ENCODE data around the gene HRH1. TPM values are rescaled to one million over a fixed set of nuclear protein-coding genes. Genes with fewer than 3 reads are reported as not detected.
"Not testable (repeated sequence)": the region's sequence is repeated elsewhere in the genome, so short reads cannot be mapped to it uniquely, and the experiment has no call there.

Gene HRH1
- total RNA-seq, 1 donor from 2014 or later: 0.90 TPM

DNA sequence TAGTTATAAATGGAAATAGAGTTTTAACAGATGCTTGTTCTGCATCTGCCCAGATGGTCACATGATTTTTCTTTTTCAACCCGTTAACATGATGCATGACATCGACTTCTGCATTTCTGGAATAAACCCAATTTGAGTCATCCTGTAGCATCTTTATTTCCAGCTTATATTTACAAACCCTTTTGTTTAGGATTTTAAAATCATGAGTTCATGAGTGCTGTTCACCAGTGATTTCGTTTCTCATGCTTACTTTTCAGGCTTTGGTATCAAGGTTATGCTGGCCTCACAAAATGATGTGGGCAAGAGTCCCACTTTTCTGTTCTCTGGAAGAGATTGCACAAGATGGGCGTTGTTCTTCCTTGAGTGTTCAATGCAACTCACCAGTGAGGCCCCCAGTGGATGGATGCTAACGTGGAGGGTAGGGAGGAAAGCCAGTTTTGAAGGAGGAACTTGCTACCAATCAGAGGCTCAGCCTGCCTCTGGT lies 5.2 kb downstream of the HRH1 start:
- no peaks in the 10 kb centered on the region for H3K36me3 Mint-ChIP-seq (ENCODE audit: low read depth, unreplicated experiment)
- H3K27me3 Mint-ChIP-seq (ENCODE audit: unreplicated experiment): peaks cover 7% of the 10 kb centered on the region
- DNase-seq (ENCODE audit: low spot score): no peak
- peaks cover 13% of the 10 kb centered on the region for H3K4me1 Mint-ChIP-seq (ENCODE audit: unreplicated experiment)
- TF ChIP-seq, protein P1, sequence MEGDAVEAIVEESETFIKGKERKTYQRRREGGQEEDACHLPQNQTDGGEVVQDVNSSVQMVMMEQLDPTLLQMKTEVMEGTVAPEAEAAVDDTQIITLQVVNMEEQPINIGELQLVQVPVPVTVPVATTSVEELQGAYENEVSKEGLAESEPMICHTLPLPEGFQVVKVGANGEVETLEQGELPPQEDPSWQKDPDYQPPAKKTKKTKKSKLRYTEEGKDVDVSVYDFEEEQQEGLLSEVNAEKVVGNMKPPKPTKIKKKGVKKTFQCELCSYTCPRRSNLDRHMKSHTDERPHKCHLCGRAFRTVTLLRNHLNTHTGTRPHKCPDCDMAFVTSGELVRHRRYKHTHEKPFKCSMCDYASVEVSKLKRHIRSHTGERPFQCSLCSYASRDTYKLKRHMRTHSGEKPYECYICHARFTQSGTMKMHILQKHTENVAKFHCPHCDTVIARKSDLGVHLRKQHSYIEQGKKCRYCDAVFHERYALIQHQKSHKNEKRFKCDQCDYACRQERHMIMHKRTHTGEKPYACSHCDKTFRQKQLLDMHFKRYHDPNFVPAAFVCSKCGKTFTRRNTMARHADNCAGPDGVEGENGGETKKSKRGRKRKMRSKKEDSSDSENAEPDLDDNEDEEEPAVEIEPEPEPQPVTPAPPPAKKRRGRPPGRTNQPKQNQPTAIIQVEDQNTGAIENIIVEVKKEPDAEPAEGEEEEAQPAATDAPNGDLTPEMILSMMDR (IDR thresholded peaks at IDR 0.05; ENCODE audit: unreplicated experiment): no peak
- no peak overlapping the region for H3K4me3 Mint-ChIP-seq (ENCODE audit: unreplicated experiment)
- no peak overlapping the region for H3K27ac Mint-ChIP-seq (ENCODE audit: unreplicated experiment)
- H3K9me3 Mint-ChIP-seq (ENCODE audit: unreplicated experiment): no peaks in the 10 kb centered on the region

DNA sequence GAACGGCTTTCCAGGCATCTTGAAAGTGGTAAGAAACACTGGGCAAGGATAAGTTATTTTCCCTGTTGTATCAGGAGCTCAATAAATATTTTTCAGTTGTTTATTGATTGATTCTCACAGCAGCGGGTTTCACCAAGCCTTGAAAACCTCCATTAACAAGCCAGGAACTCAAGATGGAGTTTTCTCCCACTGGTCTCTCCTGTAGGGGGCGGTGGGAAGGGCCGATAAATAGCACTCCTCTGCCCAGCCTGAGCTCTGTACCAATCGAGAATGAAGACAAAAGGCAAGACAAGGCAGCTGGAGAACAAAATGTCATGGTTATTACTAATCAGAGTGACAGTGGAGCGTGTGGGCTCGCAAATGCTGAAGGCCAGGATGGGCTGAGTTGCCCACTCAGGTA lies 7.4 kb downstream of the HRH1 start:
- TF ChIP-seq, protein P1 (IDR thresholded peaks at IDR 0.05; ENCODE audit: unreplicated experiment): no peak
- Mint-ChIP-seq H3K4me3 (ENCODE audit: unreplicated experiment) (no peak overlapping the region), H3K27ac (ENCODE audit: unreplicated experiment) (no peak overlapping the region), H3K27me3 (ENCODE audit: unreplicated experiment) (peaks cover 3% of the 10 kb centered on the region), H3K4me1 (ENCODE audit: unreplicated experiment) (peaks cover 3% of the 10 kb centered on the region), H3K36me3 (ENCODE audit: low read depth, unreplicated experiment) (no peaks in the 10 kb centered on the region), H3K9me3 (ENCODE audit: unreplicated experiment) (no peaks in the 10 kb centered on the region)
- no peak for DNase-seq (ENCODE audit: low spot score)

DNA sequence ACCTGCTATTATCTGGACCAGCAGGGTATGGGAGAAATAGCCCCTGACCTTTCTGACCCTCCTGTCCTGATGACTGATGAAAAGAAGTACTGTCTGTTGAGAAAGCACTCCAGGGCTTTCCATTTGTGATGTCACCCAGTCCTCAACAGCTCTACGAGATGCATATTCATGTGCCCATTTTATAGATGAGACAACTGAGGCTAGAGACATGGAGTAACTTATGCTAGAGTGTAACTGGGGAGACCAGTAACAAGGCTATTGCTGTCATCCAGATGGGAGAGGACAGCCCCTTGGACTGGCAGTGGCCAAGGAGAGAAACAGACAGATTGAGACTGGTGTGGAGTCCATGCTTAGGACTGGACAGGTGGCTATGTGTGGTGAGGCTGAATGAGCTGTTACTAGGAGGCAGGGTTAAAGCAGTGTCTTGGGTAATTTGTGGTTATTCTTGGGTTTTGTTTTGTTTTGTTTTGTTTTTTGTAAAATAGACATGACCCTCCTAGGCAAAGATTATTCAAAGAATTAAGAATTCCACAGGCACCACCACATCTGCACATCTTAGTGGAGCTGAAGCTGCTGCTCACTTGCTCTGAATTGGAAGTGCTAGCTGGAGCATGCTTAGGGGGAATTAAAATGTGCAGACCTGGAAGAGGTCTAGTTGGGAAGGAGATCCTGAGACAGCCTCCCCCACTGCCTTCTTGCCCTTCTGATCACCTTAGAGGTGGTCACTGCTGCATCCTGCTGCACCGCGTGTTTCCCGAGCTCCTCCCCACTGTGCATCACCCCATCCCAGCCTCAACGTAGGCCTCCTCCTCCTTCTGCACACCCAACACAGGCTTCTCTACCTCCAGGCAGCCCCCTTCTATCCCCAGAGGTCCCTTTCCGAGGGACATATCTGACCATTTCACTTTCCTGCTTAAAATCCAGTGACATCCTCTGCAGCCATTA lies 8.4 kb downstream of the HRH1 start:
- no peak overlapping the region for H3K27ac Mint-ChIP-seq (ENCODE audit: unreplicated experiment)
- H3K4me1 Mint-ChIP-seq (ENCODE audit: unreplicated experiment): peaks cover 3% of the 10 kb centered on the region
- TF ChIP-seq, protein P1 (IDR thresholded peaks at IDR 0.05; ENCODE audit: unreplicated experiment): no peak
- peaks cover 2% of the 10 kb centered on the region for H3K27me3 Mint-ChIP-seq (ENCODE audit: unreplicated experiment)
- DNase-seq (ENCODE audit: low spot score): no peak
- no peaks in the 10 kb centered on the region for H3K9me3 Mint-ChIP-seq (ENCODE audit: unreplicated experiment)
- H3K36me3 Mint-ChIP-seq (ENCODE audit: low read depth, unreplicated experiment): no peaks in the 10 kb centered on the region
- no peak overlapping the region for H3K4me3 Mint-ChIP-seq (ENCODE audit: unreplicated experiment)

DNA sequence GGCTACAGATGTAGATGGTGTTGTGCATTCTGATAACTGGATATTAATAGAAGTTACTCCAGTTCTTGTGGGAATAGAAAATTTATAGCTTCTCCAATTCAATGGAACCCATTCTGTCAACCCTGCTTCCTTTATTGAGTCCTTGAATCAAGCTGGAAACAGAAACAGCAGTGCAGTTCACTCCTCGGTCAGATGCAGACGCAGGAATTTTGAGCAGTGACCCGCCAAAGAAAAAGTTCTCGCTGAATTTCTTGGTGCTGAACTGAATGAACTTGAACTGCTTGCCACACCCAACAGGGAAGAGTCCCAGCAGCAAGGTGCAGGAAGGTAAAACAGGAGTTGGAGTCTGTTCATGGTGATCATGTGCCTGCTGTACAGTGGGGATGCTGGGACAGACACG lies 10.3 kb downstream of the HRH1 start:
- Mint-ChIP-seq H3K4me1 (ENCODE audit: unreplicated experiment) (peaks cover 6% of the 10 kb centered on the region), H3K9me3 (ENCODE audit: unreplicated experiment) (no peaks in the 10 kb centered on the region), H3K27me3 (ENCODE audit: unreplicated experiment) (peaks cover 6% of the 10 kb centered on the region), H3K4me3 (ENCODE audit: unreplicated experiment) (no peak overlapping the region), H3K36me3 (ENCODE audit: low read depth, unreplicated experiment) (no peaks in the 10 kb centered on the region), H3K27ac (ENCODE audit: unreplicated experiment) (no peak overlapping the region)
- no peak for DNase-seq (ENCODE audit: low spot score)
- TF ChIP-seq, protein P1 (IDR thresholded peaks at IDR 0.05; ENCODE audit: unreplicated experiment): no peak

DNA sequence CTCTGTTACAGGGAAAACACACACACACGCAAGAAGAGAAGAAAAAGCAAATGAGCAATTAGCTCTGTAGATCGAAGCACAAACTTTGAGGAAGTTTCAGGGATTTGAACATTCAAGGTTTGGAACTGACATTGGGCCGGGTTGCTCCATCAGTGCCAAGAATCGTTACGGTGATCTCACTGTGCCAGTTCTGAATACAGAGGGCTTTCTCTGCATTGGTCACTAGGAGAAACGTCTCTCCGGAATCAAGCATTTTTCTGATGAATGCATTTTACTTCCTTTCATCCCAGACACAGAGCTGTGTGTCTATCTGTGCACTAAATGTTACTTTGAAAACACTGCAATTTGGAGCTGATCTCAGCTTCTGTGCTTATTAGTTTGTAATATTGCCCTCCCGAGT lies 11.2 kb downstream of the HRH1 start:
- no peaks in the 10 kb centered on the region for H3K36me3 Mint-ChIP-seq (ENCODE audit: low read depth, unreplicated experiment)
- peaks cover 11% of the 10 kb centered on the region for H3K27me3 Mint-ChIP-seq (ENCODE audit: unreplicated experiment)
- H3K9me3 Mint-ChIP-seq (ENCODE audit: unreplicated experiment): no peaks in the 10 kb centered on the region
- TF ChIP-seq, protein P1 (IDR thresholded peaks at IDR 0.05; ENCODE audit: unreplicated experiment): no peak
- no peak for DNase-seq (ENCODE audit: low spot score)
- H3K27ac Mint-ChIP-seq (ENCODE audit: unreplicated experiment): no peak overlapping the region
- no peak overlapping the region for H3K4me3 Mint-ChIP-seq (ENCODE audit: unreplicated experiment)
- peaks cover 4% of the 10 kb centered on the region for H3K4me1 Mint-ChIP-seq (ENCODE audit: unreplicated experiment)

GRCh38 chr3:11166807-11167400 lies 12.6 kb downstream of the HRH1 start:
- H3K9me3 Mint-ChIP-seq (ENCODE audit: unreplicated experiment); DNase-seq (ENCODE audit: low spot score); H3K4me3 Mint-ChIP-seq (ENCODE audit: unreplicated experiment); H3K27ac Mint-ChIP-seq (ENCODE audit: unreplicated experiment); H3K36me3 Mint-ChIP-seq (ENCODE audit: low read depth, unreplicated experiment); H3K4me1 Mint-ChIP-seq (ENCODE audit: unreplicated experiment): not testable (repeated sequence)
- H3K27me3 Mint-ChIP-seq (ENCODE audit: unreplicated experiment): peaks cover 11% of the 10 kb centered on the region

All from endothelial cell (in vitro differentiated cells).